Measurements from ENCODE around the gene PRUNE2.
A peak's percentile ranks its signal among the peaks of the same experiment; 100 is the strongest.

The PRUNE2 gene

GRCh38 chr9:76846297-76846696 is 59.6 kb downstream of the PRUNE2 start:
- in situ Hi-C loops (cut with HindIII; ENCODE audit: low sequenced_read_pairs) = no loop called here
- no peak for TF ChIP-seq CTCF (IDR thresholded peaks at IDR 0.05; ENCODE audit: low read depth, low read length, missing control alignments)
- no peak overlapping the region for H3K4me3 ChIP-seq (ENCODE audit: low read depth, low read length)
- DNase-seq (ENCODE audit: low read depth) = no peak

- DNase-seq (ENCODE audit: low read depth) = no peak
- in situ Hi-C loops (cut with HindIII; ENCODE audit: low sequenced_read_pairs) = no loop called here
- TF ChIP-seq CTCF (IDR thresholded peaks at IDR 0.05; ENCODE audit: low read depth, low read length, missing control alignments) = no peak
- H3K4me3 ChIP-seq (ENCODE audit: low read depth, low read length) = no peak overlapping the region
Observed at GRCh38 chr9:76845254-76845653, 60.7 kb downstream of the PRUNE2 start.

- peak; percentile 76 for DNase-seq (ENCODE audit: low read depth)
- H3K4me3 ChIP-seq (ENCODE audit: low read depth, low read length) = no peak overlapping the region
- TF ChIP-seq CTCF (IDR thresholded peaks at IDR 0.05; ENCODE audit: low read depth, low read length, missing control alignments) = no peak
- in situ Hi-C loops (cut with HindIII; ENCODE audit: low sequenced_read_pairs) = no loop called here
Observed at GRCh38 chr9:76835571-76836283, 70.2 kb downstream of the PRUNE2 start.

DNA sequence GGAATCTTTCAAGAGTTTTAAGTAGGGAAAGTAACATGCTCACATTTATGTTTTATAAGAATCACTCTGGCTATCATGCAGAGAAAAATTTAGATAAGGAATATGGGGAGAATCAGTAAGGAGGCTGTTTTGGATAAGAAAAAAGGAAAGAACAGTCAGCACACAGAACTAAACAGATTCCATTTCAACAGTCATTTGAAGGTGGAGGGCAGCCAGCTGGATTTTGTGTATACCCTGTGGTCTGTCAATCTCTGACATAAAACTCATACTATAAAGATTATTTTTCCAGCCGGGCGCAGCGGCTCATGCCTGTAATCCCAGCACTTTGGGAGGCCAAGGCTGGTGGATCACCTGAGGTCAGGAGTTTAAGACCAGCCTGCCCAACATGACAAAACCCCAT is 77.5 kb downstream of the PRUNE2 start:
- DNase-seq (ENCODE audit: low read depth) = no peak
- no peak overlapping the region for H3K4me3 ChIP-seq (ENCODE audit: low read depth, low read length)
- in situ Hi-C loops (cut with HindIII; ENCODE audit: low sequenced_read_pairs) = no loop called here
- TF ChIP-seq CTCF (IDR thresholded peaks at IDR 0.05; ENCODE audit: low read depth, low read length, missing control alignments) = no peak

- in situ Hi-C loops (cut with HindIII; ENCODE audit: low sequenced_read_pairs) = no loop called here
- no peak for TF ChIP-seq CTCF (IDR thresholded peaks at IDR 0.05; ENCODE audit: low read depth, low read length, missing control alignments)
Observed at GRCh38 chr9:76827296-76828080, 78.4 kb downstream of the PRUNE2 start.

DNA sequence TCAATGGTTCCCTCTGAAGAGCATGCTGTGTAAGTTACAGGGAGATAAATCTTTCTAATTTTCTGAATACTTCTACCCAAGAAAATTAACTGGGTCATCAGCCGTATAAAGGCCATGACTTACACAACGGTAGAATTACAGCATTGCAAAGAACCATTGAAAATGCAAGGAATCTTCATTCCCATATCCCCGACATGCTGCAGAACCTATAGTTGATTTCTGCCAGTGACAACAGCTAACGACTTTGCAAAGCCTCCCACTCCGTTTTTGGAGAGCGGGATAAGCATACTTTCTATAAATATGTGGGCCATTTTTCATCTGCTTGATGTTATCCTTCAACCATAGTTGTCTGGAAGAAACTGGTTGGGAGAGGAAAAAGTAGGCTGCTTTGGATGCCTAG is 85.5 kb downstream of the PRUNE2 start:
- no peak overlapping the region for H3K4me3 ChIP-seq (ENCODE audit: low read depth, low read length)
- in situ Hi-C loops (cut with HindIII; ENCODE audit: low sequenced_read_pairs) = no loop called here
- no peak for DNase-seq (ENCODE audit: low read depth)
- TF ChIP-seq CTCF (IDR thresholded peaks at IDR 0.05; ENCODE audit: low read depth, low read length, missing control alignments) = no peak

More at GRCh38 chr9:76827296-76828080, 78.4 kb downstream of the PRUNE2 start:
- no peak overlapping the region for H3K4me3 ChIP-seq (ENCODE audit: low read depth, low read length)
- no peak for DNase-seq (ENCODE audit: low read depth)

Measured in astrocyte of the cerebellum (primary cell).